Loucy (cell line): ENCODE results near the gene UBE4A.

Experiments
- EZH2phosphoT487 ChIP-seq: fragments of 200-600 bp; IDR thresholded peaks from 2 replicates; pipeline ENCODE4 v1.6.1; 2018; ENCODE audit warnings: antibody characterized with exemption, mild to moderate bottlenecking, moderate library complexity, borderline replicate concordance
- TF ChIP-seq, protein P1 (sequence below): fragments of 200-600 bp; sonication (generic); conservative IDR thresholded peaks from 2 replicates; pipeline ENCODE4 v1.5.1; 2014; ENCODE audit warnings: mild to moderate bottlenecking, antibody characterized with exemption, low read length

DNA sequence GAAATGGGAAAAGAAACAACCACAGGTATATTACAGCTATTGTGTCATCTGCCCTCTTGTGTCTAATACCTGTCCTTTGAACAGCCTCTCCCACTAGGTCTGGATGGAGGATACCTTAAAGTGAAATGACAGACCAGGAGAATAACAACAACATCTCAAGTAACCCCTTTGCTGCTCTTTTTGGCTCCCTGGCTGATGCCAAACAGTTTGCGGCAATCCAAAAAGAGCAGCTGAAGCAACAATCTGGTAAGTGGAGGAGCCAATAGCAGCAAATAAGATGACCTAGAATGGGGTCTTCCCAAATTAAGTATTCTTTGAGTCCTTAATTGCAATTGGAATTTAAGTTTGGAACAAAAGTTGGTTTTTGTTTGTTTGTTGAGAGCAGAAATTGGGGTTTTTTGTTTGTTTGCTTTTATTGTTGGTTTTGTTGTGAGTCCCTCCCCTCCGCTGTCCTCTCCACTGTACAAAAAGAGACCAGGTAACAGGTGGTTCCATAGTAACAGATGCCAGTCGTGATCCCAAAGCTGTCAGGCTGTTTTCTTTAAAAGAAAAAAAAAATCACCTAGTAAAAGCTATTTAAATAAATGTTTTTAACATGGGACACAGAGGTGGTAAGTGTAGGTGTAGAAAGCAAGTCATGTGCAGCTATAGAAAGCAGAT, 5.7 kb downstream of the UBE4A start:
- TF ChIP-seq, protein P1, sequence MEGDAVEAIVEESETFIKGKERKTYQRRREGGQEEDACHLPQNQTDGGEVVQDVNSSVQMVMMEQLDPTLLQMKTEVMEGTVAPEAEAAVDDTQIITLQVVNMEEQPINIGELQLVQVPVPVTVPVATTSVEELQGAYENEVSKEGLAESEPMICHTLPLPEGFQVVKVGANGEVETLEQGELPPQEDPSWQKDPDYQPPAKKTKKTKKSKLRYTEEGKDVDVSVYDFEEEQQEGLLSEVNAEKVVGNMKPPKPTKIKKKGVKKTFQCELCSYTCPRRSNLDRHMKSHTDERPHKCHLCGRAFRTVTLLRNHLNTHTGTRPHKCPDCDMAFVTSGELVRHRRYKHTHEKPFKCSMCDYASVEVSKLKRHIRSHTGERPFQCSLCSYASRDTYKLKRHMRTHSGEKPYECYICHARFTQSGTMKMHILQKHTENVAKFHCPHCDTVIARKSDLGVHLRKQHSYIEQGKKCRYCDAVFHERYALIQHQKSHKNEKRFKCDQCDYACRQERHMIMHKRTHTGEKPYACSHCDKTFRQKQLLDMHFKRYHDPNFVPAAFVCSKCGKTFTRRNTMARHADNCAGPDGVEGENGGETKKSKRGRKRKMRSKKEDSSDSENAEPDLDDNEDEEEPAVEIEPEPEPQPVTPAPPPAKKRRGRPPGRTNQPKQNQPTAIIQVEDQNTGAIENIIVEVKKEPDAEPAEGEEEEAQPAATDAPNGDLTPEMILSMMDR = no peak
- TF ChIP-seq EZH2phosphoT487 = no peak
